Kidney glomerular epithelial cell (primary cell): Measurements from ENCODE around the gene APOA4.

Source experiments
- DNase-seq: peaks from one replicate; lab custom pipeline; 2025; lab: John Stamatoyannopoulos, UW

APOA4 gene

DNA sequence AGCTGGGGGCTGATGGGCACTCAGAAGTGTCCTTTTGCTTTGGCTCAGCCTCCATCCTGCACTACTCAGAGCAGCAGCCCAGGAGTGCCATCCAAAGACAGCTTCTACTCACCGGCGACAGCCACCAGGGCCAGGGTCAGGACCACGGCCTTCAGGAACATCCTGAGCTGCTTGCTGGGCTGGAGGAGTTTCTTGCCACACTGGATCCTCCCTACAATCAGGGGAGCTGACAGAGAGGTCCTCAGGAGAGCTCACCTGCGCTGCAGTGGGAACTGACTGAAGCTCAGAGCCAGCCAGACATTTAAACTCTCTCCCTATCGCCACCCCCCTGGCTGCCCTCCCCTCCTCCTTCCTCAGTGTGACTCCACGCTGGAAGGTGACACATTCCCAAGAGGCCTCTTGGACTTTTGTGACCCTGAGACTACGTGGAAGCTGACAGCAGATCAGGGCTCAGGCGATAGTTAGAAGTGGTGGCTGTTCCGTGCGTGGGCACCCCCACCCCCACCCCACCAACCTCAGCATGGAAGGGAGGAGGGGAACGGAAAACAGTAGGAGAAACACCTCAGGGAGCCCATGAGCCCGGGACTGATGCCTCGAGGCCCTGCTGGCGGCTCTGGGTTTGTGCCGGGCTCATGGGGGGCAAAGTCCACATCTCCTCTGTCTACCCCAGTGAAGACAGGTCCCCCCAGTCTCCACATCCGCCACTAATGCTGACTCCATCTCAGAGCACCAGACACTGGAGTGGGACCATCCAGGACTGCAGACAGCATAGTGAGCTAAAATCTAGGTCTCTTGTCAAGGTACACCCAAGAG, at the start of gene APOA4:
Gene APOA4, minus strand, starts transcription at position 274 of the 813 bp plus-strand sequence. Its CDS starts 113 bp downstream, at position 161.
- no peak for DNase-seq

DNA sequence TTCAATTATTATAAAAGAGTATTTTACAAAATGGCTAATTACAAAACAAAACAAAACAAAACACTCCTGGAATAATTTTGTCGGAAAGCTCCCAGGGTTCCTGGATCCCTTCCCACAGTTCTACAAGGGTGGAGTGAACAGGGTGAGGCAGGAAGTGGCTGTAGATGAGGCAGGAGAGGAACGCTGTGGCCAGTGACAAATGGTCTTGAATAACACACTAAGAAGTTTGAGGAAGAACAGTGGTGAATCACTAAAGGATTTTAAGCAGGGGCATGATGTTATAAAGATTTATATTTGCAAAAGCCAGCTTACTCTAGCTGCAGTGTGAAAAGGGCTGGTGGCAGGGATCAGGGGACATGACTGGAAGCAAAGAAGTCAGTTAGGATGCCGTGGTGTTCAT, 48.1 kb upstream of the APOA4 start:
- DNase-seq, result no peak

DNA sequence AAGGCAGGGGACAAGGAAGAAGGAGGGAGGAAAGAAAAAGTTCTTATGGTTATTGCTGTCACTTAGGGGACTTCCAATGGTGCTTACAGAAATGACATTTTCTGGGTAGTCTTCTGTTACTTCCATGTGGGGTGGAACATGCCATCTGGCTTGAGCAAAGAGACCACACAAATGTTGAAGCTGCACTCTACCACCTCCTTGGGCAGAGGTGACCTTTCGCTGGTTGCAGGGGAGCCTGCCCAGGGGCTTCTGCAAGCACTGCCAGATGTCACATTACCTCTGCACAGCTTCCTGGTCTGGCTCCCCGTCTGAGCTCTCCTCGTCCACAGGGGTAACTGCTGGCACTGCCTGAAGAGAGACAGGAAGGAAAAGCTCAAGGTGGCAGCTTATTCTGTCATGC, 47.0 kb upstream of the APOA4 start:
- DNase-seq, result no peak

DNA sequence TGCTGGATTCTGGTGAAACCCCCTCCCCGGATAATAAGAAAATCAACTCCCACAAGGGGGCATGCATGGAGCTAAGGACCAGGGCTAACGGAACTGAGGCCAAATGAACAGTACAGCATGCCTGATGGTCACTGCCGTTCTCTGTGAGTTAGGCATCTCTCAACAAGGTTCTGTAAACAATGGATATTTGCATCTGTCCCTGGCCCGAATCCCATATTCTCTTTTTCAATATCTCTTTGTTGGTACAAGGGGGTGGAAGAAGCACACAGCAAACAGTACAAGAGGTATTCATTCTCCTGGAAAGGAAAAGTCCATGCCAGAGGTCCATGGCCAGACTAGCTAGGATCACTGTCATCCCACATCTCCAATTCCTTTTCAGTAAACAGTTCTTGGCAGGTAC, 46.5 kb upstream of the APOA4 start:
- DNase-seq, result no peak

DNA sequence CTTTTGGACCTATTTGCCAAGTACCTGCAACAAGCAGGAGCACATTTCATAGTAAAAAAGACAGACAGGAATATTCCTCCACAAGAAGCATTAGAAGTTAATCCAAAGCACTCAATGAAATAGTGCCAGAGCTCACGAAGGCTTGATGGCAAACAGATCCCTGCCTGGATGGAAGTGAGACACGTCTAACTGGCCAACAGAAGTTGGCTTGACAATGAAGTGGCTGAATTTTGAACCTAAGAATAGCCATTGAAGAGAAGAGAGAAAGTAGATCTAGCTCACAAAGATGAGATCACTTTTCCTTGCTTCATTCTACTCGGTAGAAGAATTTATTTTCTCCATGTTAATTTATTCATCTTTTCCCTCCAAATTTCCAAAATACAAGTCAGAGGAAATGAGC, 45.0 kb upstream of the APOA4 start:
- DNase-seq, result no peak

DNA sequence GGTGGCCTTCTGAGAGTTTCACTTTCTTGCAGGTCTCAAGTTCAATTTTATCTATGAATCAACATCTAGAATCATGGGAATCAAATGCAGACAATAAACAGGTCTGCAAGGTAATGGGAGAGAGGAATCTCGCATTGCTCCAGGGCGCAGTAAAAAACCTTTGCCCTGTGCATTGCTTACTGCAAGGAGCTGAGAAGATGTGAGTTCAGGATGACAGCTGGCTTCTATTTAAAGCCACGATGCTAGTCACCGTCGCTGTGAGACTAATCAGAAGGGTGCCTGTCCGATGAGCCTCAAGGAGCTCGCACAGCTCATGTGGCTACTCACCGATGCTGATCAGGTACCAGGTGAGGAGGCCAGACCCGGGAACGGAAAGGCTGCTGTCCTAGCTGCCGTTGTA, 44.5 kb upstream of the APOA4 start:
- no peak for DNase-seq

DNA sequence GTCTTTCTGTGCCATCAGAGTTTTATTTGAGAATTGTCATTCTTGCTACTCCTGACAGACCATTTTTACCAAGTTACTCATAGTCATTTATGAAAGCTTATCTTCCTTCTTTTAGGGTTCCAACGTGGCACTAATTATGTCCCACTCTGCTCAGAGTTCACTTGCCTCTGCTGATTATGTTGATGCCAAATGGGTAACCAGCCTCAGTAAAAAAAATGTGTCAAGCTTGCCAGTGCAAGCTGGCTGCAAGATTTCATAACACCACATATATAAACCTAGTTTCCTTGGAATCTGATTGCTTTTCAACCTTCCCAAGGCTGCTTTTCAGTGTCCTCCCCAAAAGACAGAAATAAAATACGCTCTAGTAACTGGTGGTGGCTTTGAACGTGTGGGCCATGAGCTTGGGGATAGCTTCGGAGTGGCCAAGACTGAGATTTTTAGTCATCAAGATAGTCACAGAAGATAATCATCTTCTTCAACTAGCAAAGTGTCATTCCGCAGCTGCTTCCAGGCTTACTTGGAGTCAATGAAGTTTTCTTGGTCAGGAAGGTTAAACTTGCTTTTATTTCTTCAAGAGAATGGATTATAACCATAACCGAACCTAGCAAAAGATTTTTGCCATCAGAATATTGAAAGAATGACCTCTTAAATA, 43.8 kb upstream of the APOA4 start:
- no peak for DNase-seq

DNA sequence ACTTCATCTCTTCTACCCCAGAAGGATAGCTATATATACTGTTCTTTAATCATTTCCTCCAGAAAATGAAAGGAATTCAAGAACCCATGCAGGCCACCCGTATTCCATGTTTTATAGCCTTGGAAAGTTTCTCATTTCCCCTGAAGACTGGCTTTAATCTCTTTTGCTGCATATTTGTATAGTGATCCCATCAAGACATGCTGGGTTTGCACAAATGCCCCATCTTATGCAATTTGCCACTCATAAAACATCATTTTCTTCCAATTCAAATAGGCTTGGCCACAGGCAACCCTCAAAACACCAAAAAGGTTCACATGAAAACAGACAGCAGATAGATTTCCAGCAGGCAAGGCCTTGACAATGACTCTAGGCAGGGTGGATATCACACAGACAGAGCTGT, 42.6 kb upstream of the APOA4 start:
- DNase-seq, result no peak

DNA sequence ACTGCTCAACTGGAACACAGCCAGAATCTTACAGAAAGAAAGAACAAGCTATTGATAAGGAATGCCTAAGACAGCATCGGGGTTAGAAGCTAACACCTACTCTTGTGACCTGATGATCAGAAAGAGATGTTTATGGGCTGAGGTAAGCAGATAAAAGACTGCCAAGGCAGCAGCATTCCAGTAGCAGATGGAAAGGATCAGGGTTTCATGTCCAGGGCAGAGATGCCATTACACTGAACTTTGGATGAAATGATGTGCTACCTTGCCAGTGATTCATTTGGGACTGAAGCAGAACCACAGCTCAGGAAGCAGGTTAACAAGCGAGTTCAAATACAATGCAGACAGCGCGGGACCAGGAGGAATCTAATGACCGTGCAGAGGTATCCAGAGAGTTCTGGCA, 41.4 kb upstream of the APOA4 start:
- DNase-seq, result no peak

DNA sequence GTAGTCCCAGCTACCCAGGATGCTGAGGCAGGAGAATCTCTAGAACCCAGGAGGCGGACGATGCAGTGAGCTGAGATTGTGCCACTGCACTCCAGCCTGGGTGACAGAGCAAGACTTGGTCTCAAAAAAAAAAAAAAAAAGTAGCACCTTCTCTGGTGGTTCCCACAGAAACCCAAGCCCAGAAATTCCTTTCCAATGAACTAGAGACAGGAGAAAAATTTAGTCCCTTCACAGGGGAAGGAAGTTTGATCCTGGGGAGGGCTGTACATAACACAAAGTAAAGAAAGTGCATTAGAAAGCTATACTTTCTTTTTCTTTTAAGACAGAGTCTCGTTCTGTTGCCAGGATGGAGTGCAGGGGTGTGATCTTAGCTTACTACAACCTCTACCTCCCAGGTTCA, 39.8 kb upstream of the APOA4 start:
- no peak for DNase-seq

DNA sequence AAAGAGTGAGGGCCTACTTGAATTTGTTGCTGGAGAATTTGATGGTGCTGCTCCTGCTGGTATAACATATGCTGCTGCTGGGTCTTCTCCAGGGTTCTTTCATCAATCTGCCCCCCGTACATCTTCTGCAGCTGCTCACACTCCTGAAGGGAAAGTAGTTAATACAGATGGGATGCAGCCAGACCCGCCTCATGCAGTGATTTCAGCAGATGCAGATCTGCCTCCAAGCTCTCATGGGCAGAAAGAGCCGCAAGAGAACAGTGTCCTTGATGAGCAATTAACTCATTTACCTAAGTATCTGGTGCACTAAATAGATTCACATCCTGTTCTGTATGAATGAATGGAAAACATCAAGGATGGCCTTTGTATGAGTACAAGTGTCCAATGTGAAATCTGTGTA, 39.1 kb upstream of the APOA4 start:
- no peak for DNase-seq

DNA sequence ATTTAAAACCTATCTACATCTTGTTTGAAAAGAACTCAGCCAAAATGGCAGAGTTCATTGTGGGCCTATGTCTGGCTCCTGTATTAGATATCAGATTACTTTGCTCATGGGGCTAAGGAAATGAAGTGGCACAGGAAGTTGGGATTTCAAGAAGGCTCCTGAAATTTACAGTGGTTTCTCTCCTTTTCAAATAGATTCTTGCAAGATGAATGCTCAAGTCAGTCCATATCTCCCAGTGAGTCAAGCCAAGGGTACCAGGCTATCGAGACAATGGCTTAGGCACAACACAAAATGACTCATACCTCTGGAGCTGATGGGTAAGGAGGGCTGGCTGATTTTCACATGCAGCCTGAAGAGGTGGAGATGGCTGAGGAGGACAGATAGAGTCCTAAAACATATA, 38.4 kb upstream of the APOA4 start:
- DNase-seq, result no peak

DNA sequence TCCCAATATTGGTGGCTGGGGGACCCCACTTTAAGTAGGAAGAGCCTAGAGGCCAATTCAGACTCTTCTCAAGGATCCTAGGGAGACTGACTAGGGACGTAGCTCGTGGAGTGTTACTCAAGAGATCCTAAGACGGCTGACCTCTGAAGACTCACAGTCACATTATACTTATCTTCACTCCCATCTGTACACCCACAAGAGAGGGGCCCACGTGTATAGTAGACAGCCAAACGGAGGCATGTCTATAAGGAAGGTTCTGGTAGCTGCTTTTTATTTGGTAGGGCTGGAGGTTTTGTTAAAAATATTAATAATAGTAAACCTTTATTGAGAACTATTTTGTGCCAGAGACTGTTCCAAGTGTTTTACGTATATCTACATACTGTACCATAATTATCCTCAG, 37.2 kb upstream of the APOA4 start:
- no peak for DNase-seq

DNA sequence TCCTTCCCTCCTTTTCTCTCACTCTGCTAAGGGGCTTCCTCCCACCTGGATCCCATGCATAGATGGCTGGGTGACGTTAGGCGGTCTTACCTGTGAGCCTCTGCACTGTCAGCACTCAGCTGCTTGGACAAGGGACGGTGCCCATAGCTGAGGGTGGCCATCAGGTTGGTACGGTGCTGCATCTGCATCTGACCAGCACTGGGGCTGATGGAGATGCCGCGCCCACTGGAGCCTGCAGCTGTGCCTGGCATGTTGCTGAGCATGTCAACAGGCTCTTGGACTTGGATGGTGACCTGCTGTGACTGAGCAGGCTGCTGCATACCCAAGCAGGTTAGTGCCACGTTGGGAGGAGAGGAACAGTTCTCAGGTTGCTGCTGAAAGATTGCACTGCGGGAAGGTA, 36.1 kb upstream of the APOA4 start:
- DNase-seq, result no peak

DNA sequence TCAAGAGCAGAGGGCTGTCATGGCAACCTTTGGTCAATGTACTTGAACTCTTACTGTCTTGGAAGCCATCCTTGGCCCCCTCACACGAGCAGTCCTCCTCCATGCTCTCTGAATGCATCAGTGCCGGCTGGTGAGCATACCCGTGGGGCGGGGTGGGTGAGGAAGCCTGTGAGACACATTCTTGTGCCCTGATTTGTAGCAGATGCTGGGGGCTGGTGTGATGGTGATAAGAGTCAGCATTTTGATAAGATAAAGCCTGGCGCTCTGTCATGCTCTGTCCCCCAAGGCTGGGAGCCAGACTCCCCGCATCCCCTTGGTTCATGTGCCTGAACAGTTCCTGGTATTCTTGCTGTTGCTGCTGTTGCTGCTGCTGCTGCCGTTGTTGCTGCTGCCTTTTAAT, 34.8 kb upstream of the APOA4 start:
- DNase-seq, result no peak

DNA sequence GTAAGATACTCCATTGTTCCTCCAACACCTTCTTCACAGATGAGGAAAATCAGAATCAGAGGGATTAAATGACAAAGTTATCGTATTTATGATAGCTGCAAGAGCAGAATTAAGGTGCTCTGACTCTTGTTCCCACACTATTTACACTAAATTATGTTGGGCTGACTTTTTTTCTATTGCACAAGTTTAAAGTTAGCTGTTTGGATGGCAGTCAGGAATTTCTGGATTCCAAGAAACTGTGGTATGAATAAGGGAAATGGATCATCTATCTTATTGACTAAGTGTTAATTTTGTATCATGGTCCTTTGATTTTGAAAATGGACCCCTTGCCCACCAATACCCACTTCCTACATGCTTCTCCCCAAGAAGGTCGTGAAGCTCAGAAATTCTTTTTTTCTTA, 34.2 kb upstream of the APOA4 start:
- DNase-seq, result no peak

DNA sequence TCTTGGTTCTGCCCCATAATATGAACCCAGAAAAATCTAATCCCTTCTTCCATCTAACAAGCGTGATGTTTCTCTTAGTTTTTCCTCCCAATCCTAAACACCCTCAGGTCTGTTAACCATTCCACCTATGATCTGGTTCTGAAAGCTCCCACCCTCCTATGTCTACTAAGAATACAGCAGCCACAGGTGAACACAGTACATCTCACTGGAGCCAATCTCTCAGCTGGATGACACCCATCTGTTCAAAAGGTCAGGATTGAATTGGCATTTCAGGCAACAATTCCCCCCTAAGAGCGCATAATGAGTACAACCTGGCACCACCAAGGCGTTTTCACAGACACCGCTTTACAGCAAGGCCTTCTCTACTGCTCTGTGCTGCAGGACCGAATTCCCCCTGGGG, 33.3 kb upstream of the APOA4 start:
- DNase-seq, result no peak

DNA sequence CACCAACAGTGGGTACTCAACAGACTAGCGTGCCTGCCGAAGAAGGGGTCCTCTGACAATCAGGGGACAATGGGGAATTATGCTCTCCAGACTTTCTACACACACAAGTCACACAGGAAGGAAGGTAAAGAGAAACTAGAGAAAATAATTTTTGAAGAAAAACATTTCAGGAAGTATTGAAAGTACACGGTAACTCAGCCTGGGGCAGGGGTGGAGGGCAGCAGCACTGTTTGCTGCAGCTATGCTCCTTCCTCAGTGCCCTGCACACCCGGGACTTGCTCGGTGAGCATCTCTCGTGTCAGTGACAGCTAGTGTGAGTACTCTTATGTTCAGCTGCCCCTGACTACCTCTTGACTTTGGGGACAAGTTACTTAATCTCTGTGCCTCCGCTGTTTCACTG, 32.3 kb upstream of the APOA4 start:
- no peak for DNase-seq

DNA sequence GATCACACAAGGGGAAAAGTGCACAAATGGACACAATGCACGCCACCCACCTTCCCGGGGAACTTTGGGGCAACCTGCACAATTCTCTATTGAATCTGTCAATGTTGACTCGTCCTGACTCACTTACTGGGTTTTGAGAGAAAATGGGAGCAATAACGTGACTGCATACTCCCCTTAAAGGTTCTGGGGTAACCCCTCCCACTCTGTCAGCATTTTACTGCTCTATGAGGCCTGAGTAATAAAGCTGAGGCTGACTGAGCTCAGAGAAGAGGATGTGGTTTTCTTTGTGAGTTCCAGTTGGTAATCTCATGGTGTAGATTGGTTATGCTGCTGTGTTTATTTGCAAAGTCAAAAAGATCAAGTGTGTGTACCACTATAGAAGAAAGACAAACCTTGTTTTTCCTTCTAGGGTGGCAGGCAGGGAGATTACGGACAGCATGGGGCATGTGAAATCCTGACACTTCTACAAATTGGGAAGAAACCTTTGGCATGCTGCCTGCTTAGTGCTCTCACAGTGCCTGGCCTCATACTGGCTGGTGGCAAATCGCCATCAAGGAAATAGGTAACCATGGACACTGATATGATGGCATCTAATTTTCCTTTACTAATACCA, 30.5 kb upstream of the APOA4 start:
- DNase-seq, result peak; percentile 96

DNA sequence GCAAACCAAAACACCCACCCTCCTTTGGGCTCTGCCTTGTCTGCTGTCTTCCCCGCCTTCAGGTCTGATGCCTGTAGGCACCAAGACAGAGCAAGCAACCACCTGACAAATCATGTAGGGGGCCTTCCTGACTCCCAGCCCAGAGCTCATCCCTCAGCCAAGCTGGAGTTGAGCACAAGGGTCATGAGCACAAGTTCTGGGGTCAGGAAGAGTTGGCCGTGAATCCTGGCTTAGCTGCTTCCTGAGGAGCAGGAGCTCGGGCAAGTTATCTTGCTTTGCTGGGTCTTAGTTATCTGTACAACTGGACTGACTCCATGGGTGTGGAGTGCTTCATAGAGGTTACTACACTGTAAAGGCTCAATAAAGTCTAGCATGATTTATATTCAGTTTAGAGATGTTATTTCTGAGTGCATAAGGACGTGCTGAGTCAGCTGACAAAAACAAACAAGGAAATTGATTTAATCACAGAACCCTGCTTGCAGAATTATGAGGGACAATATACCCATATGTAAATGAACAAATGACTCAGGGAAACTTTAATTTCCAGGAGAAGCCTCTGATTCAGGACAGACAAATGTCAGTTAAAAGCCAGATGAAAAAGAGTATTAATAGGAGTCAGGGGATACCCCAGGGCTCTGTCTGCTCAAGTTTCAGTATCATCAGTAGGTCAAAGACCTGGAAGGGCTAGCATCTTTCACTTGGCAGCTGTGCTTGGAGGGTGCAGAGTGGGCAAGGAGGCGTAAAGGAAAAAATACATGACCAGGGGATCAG, 29.3 kb upstream of the APOA4 start:
- DNase-seq, result peak; percentile 12

DNA sequence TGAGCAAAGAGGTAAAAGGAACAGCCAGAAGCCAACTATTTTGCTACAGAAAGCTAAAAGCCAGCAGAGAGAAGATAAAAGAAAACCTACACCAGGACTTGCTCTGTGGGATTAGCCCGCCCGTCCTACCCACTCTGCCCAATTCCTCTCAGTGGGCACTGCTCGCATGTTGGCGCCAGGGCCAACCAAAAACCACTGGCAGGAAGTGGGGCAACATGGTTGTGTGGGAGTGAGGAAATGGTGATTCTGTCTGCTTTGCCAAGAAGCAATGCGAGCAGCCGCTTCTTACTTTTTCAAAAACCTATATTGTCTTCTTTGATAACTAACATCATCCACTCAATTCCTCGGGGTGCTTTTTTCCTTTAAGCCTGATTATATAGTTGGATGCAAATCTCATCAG, 28.5 kb upstream of the APOA4 start:
- no peak for DNase-seq

DNA sequence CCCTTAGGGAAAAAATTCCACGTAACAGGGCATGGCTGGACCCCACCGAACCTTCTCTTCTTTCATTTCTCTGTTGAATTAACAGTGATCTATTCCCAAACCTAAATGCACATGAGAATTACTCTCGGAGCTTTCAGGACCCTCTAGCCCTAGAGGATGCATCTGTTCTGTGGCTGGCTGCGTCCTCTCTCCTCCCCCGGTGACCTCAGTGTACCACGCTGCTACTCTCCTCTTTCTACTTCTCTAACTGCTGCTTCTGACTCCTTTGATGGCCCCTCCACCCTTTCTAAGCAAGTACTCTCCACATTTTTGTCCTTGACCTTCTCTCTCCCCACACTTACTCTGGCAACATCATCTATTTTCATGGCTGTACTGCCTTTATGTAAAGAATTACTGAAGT, 26.4 kb upstream of the APOA4 start:
- DNase-seq, result no peak

DNA sequence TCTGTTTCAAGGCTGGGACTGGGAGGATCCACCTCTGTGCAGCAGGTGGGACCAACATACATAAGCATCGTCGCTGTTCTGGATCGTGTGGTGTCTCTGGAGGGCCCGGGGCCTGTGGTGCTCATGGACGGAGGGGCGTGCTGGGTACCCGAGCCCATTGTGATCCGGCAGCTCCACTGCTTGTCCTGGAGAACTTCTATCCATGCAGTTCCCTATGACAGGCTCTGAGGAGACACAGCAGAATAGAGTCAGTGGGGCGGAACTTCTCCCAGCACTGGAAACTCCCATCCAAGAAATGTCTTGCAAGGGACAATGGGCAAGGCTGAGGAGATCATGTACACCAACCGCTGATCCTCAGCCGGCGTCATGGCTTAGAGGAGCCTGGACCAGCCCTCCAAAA, 26.0 kb upstream of the APOA4 start:
- no peak for DNase-seq
